Stimulated activated CD8-positive, alpha-beta memory T cell treated with anti-CD3 and anti-CD28 coated beads, Interleukin-2, amount 100 ng/mL, for 1 hour (primary cell): ENCODE data around the gene RASSF4.

ENCODE experiments used
- DNase-seq, 2 donors: peaks; one replicate each; pipeline ENCODE4 v3.0.0-alpha.2; 2020; ENCODE audit warnings: low read depth in 2 of 2

RASSF4 gene

DNA sequence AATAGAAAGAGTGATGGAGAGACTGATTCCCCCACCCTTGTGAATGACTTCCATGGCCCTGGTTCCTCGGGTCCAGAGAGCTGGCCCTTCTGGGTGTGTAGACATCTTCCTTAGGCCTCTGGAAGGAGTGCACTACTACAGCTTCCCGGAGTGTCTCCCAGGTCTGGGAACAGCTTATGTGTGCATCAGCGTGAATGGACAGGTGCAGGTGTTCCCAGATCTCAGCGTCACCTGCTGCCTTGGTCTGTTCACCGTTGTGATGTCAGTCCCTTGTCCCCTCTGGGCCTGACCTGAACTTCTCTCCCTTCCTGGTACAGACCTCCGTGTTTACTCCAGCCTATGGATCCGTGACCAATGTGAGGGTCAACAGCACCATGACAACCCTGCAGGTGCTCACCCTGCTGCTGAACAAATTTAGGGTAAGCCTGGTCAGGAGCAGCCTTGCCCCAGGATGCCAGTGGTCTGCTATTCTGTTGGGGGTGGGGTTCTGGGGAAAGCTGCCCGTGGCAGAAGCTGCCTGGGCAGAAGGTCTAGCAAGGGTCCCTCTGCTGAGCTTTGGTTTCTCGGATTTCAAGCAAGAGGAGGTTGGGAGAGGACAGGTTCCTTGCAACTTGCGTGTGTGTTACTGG, 29.5 kb downstream of the RASSF4 start:
- no peak for DNase-seq

DNA sequence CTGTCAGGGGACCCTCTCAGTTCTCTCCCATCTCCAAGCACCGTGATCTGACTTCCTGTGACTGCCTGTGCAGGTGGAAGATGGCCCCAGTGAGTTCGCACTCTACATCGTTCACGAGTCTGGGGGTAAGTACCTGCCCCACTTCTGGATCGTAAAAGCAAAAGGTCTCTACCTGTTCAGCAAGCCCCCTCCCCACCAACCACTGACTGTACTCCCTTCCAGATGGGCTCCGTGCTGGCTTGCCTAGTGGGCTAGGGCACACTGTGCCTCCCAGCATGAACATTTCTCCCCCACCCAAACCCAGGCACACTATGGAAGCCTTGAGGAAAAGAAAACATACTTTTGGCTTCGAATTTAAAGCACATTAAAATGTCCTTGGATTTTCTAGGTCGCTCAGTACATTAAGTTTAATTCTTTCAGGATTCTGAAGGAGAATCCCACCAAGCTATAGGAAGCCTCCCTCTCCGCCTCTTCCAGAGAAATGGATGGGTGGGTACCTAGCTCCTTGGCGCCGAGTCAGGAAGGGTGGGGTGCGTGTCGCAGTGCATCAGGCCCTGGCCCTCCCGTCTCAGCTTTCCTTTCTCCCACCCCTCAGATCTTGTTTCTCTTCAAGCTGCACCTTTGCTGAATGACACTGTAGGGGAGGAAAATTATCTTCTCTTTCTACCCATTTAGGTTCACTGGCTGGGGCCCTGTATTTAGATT, 30.1 kb downstream of the RASSF4 start:
- DNase-seq: no peak

DNA sequence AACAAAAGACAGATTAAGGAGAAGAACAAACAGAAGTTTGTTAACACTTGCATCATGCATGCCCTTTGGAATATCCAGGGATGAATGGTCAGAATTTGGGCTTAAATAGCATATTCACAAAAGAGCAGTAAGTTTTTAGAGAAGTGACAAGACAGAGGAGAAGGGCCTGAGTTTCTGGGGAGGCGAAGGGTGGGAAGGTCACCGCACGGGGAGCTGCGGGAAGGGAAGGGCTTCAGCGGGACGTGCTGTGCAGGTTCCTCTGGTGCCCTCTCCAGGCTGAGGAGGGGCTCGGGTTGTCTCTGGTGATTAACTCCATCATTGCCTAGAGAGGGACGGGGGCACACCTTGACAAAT, 30.7 kb downstream of the RASSF4 start:
- no peak for DNase-seq

DNA sequence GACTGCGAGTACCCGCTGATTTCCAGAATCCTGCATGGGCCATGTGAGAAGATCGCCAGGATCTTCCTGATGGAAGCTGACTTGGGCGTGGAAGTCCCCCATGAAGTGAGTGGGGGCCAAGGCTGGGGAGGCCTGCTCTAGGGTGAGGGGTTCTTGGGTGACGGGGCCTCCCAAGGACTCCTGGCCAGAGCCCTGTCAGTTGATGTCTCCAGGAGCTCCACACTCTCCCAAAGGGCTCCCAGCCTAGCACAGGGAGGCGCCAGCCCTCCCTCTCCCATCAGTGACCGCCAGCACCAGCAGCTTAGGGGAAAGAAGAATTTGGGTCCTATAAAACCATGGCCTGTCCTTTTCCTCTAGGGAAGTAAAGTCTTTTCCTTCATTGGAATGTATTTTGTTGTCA, 31.4 kb downstream of the RASSF4 start:
- DNase-seq: no peak

DNA sequence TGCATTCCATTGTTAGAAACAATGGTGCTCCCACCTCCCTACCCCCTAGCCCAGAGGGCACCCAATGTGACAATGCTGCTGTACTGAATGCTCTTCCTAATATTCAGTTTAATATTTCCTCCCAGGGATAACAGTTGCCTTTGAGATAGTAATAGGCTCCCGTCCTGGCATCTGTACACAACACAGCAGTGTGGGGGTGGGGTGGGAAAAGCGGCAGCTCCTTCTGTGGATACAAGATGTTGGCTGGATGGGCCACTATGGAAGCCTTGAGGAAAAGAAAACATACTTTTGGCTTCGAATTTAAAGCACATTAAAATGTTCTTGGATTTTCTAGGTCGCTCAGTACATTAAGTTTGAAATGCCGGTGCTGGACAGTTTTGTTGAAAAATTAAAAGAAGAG, 32.0 kb downstream of the RASSF4 start:
- DNase-seq: no peak

DNA sequence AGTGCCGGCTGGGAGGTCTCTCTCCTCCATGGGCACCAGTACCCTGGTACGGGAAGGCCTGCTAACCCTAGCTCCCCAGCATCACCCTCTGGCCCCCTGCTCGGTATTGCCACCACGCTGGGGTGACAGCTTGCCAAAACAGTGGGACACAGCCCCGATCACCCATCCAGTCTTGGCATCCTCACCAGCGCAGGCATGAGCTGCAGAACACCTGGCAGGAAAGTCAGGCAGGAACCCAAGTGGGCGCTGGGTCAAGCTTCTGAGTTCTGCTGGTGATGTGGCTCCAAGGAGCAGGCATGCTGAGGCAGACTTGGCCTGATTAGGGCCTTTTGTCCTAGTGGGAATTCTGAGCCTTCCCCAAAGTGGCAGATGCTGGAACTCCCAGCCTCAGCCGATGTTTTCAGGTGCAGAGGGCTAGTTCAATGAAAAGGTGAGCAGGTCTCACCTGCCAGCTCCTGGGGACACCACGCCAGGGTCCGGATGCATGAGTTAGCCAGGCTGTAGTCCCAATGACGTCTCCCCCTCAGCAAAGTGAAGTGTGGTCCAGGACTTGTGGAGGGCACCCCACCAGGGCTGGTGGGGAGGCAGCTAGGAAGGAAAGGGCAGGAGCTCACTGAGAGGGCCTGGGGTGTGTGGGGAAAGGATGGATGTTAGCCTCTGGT, 32.6 kb downstream of the RASSF4 start:
- no peak for DNase-seq

DNA sequence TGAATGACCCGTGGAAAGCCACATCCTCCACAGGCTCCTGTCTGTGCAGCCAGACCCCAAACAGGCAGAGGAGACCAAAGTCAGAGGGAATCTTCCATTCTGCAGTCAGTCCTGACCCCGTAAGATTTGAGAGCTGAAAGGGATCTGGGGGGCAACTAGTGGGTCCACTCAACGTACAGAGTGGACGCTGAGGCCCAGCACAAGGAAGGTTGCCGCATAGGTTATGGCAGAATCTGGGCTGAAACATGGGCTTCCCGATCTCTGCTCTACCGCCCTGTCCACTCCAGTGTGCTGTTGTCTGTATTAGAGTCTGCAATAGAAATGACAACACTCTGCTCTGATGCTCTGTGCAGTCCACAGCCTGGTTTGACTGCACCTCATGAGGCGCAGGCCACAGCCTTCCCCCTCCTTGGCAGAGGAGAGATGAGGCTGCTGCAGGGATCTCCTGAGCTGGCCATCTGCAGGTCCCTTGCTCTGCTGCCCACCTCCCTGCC, 33.2 kb downstream of the RASSF4 start:
- DNase-seq: no peak

DNA sequence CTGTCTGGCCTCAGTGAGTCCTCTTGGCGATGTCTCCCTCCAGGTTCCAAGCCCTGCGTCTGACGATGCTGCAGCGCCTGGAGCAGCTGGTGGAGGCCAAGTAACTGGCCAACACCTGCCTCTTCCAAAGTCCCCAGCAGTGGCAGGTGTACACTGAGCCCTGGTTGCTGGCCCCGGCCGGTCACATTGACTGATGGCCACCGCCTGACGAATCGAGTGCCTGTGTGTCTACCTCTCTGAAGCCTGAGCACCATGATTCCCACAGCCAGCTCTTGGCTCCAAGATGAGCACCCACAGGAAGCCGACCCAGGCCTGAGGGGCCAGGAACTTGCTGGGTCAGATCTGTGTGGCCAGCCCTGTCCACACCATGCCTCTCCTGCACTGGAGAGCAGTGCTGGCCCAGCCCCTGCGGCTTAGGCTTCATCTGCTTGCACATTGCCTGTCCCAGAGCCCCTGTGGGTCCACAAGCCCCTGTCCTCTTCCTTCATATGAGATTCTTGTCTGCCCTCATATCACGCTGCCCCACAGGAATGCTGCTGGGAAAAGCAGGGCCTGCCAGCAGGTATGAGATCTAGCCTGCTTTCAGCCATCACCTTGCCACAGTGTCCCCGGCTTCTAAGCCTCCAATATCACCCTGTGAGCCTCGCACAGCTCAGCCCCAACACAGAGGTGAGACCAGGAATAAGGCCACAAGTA, 33.8 kb downstream of the RASSF4 start:
- DNase-seq: no peak

DNA sequence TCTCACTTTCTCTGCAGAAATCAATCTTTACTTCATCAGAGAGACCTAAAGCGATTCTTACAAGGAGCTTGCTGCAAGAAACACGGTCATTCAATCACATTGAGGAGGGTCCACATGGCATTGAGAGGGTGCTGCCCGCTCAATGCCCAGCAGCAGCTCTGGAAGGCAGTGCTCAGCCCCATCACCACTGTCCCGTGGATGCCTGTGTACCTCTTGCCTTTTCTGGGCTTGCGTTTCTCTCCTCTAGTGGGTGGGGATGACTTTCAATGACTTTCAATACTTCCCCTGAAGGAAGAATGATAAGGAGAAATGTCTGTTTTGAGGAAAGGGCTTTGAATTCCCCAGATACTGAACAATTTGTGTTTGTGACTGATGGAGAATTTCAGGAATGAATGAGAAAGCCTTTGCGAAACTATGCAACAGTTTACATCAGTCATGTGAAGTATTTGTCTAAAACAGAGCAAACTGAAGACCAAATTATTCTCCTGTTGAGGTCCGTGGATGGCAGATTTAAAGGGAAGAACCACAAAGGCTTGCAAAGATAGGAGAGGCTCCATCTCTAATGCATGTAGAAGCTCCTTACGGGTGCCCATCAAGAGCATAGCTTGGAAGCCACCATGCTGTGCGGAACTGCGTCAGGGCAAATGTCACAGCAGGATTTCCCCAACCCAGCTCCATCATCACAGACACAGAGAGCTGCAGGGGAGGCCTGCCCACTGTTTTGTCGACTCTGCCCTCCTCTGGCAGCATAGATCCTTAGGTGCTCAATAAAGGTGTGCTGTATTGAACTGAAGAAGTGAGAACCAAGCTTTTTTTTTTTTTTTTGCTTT, 34.5 kb downstream of the RASSF4 start:
- DNase-seq: no peak

DNA sequence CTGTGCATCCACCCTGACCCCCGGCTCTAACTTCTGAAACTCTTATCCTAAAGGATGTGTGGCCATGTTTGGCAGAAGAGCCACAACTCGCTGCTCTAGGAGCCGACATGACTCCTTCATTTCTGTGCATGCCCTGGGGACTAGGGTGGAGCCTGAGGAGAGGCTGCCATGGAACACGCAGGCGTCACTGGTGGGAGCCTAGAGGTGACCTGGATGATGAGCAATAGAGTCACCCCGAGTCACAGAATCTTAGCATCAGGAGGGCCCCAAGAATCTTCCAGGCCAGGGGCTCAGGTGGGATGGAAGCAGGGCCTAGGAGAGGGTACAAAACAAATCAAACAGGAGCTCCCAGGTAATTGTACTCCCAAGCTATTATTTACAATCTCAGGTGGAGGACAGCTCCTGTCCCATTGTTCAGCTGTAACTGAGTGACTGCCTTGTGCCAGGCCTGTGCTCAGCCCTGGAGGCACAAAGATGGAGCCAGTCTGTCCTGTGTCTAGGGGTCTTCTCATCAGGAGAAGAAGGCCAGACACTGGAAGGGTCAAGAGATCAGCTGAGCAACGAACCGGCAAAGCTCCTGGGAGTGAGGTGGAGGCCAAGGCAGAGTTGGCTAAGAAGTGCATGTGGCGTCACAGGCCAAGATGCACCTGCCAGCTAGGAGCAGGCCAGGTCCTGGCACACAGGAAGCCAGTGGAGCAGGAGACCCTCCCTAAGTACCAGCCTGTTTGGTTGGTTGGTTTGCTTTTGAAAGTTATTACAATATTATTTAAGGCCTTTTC, 35.3 kb downstream of the RASSF4 start:
- DNase-seq: no peak

DNA sequence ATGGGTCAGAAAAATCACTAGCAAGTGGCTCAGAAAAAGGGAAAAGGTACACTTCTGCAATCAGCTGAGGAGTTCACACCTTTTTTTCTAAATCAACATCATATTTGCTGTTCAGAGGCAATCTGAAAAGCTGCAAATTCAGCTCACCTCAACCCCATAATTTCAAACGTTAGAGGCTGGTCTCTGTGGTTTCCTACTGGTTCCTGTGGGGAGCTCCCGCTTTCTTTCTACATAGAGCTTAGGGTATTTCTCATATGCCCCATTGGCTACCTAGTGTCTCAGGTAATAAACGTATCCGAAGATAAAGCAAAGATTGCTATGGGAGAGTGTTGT, 35.9 kb downstream of the RASSF4 start:
- DNase-seq: no peak

DNA sequence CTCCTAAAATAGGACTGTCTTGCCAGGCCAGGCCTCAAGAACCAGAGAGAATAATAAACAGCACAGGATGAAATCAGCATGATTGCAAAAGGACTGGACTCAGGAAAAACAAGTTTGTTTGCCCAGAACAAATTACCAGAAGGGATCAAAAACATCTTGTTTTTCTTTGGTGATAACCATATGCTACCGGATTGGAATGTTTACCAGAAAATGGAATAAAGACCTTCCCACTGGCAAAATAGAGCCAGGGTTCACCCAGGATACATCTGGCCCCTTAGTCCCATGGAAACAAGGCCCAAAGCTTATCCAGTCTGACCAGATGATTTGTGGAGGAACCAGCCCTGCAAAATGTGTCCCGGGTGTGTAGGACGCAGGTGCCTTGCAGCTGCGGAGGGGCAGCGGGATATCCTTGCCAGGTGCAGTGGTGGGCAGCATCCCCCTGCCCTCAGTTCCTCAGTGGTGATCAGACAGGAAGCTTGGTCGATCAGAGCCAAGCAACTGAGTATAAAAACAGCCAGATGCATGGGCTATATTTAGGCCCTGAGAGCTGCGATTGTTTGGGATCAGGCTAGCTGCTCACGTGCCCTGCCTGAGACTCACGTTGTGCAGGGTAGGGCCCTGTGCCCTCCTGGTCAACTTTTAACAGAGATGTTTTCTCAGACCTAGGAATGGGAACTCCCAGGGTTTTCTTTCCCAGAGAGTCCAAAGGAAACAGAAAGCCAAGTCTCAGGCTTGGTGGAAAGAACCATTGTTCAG, 36.5 kb downstream of the RASSF4 start:
- no peak for DNase-seq

DNA sequence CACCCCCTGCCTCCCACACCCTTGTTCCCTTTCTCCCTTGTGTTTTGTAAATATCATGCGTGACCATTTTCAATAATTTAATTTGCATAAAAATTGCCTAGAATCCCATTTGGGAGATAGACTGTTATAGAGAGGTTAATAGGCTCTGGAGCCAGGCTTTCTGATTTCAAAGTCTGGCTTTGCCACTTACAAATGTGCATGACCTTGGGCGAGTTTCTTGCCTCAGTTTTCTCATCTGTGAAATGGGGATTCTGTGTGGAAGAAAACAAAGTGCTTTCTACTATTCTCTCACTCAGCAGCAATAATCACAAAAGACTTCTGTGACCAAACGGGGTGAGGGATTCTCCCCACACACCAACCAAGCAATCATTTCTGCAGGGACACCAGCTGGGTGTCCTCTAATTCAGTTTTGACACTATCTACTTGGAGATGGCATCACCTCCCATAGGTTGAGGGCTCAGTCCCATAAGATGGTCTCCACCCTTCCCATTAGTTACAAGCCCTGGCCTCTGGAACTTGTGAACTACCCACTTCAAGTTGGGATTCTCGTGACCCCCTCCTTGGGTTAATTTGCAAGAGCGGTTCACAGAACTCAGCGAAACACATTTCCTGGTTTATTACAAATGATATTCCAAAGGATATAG, 37.6 kb downstream of the RASSF4 start:
- DNase-seq: no peak

DNA sequence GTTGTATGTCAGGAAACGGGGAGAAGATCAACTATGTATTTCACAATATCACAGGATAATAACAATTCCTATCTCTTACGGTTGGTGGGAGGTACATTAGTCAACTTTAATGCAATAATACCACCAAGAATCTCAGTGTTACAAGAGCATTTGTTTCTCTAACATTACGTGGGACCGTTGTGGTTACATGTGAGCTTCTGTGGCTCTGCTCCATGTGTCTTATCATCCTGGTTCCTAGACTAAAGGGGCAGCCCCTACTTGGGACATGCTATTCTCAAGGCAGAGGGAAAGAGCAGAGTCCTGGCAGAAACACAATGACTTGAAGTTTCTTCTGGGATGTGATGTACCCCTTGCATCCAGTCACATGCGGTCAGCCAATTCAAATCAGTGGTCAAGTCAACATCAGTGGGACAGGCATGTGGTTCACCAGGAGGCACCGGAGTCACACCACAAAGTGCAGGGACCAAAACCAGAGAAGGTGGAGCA, 38.6 kb downstream of the RASSF4 start:
- DNase-seq: no peak

DNA sequence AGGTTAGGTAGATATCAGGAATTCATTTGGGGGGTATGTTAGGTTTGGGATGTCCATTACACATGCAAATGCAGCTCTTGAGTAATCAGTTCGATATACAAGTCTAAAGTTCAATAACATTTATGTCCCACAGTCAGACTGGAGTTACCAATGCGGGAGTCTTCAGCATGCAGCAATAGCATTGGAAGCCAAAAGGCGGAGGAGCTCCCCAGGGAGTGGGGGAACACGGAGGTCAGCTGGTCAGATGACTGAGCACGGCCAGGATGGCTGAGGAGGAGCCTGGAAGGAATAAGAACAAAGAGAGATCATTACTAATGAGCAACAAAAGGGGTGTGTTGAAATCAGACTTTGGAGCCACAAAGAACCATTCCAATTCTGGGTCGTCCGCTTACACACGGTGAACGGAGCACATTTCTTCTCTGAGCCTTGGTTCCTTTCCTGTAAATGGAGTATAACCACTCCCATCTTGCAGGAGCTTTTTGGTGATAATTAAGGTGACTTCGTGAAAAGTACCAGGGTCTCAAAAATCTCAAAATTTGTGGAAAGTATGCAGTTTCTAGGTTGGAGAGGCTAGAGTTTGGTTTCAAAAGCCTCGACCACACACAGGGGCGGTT, 40.6 kb downstream of the RASSF4 start:
- DNase-seq: no peak

DNA sequence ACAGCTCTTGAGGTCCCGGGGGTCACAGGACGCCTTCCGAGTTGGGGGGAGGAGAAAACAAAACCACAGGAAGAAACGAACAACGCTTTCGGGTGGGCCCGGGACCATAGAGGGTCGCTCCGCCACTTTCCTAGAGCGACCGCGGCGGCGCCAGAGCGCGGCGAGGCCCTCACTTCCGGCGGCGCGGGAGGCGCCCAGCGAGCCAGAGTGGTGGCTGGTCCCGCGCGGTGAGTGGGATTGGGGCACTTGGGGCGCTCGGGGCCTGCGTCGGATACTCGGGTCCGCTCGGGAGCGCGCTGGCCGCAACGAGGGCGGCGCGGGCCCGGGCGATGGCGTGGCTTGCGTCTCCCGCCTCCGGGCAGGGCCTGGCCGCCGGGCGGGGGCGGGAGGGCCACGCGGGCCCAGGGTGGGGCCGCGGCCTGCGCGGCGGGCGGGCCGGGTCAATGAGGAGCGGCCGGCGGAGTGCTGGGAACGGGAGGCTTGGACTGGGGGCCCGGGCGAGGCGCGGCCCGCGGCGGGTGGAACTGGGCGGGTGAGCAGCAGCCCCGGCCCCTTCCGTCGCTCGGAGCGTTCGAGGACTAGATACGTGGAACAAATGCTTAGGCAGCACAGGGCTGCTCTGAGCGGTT, 41.3 kb downstream of the RASSF4 start, which contains the start of gene ZNF22:
Gene ZNF22, plus strand, starts transcription at position 172 of the 629 bp plus-strand sequence. CDS start 2,446 bp downstream, outside the sequence.
- DNase-seq: peak; percentile 52 to 62

DNA sequence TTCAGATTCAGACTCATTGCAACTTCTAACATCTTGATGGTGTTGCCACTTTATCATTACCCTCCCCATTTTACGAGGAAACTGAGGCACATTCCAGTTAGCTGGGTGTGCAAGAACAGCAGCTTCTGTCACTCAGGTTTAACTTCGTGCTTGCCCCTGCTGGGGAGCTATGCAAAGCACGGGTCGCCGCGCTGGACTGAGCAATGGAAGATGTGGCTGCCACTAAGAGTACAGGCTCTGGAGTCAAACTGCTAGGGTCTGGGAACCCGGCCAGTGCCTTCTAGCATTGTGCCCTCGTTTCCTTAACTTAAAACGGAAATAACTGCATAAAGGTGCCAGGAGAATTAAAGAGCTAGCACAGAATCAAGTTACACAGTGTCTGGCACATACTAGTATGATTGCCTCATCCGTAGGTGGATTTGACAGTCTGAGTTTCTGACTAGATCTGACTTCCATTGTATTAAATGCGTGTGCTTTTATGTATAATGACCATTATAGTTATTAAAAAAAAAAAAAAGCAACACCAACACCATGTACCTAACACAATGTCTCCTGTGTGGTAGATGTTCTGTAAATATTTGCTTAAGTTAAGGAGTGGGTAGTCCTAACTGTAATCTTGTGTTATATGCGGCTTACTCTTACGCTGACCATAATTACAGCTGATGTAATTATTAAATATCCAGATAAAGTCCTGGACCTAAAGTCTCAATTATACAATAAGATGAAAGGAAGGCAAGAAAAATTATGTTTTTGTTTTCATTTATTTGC, 42.0 kb downstream of the RASSF4 start:
- DNase-seq: no peak
